Measurements from ENCODE around the gene KRT6C.
"Not testable (repeated sequence)": the region's sequence is repeated elsewhere in the genome, so short reads cannot be mapped to it uniquely, and the experiment has no call there.

KRT6C gene

DNA sequence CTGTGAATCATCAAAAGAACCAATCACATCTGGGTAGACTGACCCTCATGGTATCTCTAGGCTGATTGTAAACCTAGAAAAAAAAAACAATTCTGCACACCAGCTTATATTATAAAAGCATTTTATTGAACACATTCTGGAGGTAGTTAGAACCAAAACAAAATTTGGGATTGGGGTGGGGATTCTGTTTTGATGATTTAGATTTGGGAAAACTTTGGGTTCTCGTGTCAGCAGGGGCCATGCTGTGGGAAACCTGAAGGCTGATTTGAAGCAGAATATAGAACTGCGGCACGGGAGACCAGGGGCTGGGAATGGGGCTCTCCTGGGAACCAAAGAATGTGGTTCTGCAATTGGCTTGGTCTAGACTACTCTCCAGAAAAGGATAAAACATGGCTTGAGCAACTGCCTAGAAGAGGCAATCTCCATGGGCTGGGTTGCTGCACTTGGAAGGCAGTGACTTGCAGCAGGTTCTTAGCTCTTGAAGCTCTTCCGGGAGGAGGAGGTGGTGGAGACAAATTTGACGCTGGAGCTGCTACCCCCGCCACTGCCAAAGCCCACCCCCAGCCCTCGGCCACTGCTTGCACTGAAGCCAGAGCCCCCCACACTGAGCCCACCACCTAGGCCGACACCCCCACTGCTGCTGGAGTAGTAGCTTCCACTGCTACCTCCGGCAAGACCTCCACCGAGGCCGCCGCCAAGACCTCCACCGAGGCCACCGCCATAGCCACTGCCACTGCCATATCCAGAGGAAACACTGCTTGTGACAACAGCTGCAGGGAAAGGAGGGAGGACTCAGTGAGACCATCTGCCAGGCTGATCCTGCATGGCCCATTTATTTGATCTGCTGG is 41.1 kb upstream of the KRT6C start:
- Histone ChIP-seq H3K4me1 (ENCODE audit: control insufficient read depth, insufficient read depth, low read length) (peaks cover 5% of the 10 kb centered on the region), H3K27ac (ENCODE audit: low read depth, low read length) (no peak overlapping the region), H3K36me3 (ENCODE audit: control insufficient read depth, insufficient read depth, low read length) (no peaks in the 10 kb centered on the region), H3K9ac (ENCODE audit: low read length) (no peak overlapping the region), H3K4me3 (ENCODE audit: low read length) (no peak overlapping the region), H3K27me3 (ENCODE audit: control insufficient read depth, insufficient read depth, low read length) (no peaks in the 10 kb centered on the region)

DNA sequence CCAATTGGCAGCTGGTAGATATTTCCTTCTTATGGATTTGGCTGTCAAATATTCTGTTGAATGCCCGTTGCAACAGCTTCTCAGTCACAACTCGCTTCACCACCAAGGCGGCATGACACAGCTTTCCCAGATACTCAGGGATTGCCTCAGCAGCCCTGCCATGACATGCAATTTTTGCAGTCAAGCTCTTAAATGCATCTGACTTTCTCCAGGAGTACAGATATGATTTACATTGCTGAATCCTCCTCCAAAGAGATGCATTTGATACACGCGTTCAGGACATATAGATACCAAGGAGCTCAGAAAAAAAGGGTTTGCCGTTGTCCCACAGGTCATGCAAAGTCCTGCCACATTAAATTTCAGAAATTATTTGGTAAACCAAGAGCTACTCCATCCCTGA is 40.1 kb upstream of the KRT6C start:
- Histone ChIP-seq H3K36me3 (ENCODE audit: control insufficient read depth, insufficient read depth, low read length) (no peaks in the 10 kb centered on the region), H3K27ac (ENCODE audit: low read depth, low read length) (no peak overlapping the region), H3K4me1 (ENCODE audit: control insufficient read depth, insufficient read depth, low read length) (peaks cover 5% of the 10 kb centered on the region), H3K9ac (ENCODE audit: low read length) (no peak overlapping the region), H3K4me3 (ENCODE audit: low read length) (no peak overlapping the region), H3K27me3 (ENCODE audit: control insufficient read depth, insufficient read depth, low read length) (no peaks in the 10 kb centered on the region)

DNA sequence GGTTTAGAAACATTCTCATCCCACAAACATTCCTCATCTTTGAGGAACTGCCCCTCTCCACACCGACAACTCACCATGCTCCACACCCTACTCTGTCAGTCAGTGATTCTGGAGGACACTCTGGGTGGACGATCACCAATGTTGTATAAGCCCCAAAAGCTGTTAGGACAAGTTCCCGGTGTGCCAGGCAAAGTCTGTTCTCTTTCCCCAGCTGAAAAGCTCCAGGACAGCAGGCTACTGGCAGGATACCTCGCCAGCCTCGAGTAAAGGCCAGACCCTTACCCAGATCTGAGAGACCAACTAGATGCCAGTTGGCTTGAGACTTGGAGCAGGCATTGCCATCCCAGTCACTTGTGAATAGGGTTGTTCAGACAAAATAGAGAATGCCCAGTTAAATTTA is 34.6 kb upstream of the KRT6C start:
- H3K4me1 ChIP-seq (ENCODE audit: control insufficient read depth, insufficient read depth, low read length): no peaks in the 10 kb centered on the region
- H3K36me3 ChIP-seq (ENCODE audit: control insufficient read depth, insufficient read depth, low read length): no peaks in the 10 kb centered on the region
- no peaks in the 10 kb centered on the region for H3K27me3 ChIP-seq (ENCODE audit: control insufficient read depth, insufficient read depth, low read length)
- H3K4me3 ChIP-seq (ENCODE audit: low read length): no peak overlapping the region
- no peak overlapping the region for H3K9ac ChIP-seq (ENCODE audit: low read length)
- H3K27ac ChIP-seq (ENCODE audit: low read depth, low read length): no peak overlapping the region

DNA sequence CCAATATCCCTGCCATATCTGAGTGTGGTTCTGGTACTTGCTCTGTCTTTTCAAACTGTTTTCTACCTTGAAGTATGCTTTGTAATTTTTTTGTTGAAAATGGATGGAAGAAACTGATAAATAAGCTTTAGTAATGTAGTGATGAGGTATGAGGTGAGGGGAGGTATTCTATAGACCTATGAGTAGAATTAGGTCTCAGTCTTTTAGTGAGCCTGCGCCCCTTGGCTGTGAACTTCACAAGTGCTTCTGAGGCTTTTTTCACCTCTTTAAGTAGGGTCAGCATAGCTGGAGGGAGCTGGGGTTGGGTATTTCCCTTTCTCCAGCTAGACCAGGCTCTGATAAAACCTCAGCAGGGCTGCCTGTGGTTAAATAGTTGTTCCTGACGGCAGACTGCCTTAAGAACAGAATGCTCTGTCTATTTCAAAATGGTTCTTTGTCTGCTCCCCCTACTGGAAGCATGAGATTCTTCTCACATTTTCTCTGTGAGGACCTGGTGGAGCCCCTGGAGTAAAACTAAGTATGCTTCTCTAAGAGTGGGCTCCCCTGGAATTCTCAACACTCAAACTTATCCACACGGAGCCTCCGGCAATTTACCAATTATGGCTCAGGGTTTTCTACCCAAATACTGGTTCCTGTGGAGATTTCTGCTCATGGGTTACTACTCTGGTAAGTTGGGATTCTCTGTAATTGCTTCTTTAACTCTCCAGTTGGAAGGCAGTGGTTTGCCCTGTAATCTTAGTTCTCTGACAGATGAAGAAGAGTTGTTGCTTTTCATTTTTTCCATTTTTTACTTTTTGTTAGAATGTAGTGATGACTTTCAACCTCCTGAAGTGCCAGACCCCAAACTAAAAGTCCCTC is 33.5 kb upstream of the KRT6C start:
- H3K27ac ChIP-seq (ENCODE audit: low read depth, low read length): no peak overlapping the region
- no peaks in the 10 kb centered on the region for H3K4me1 ChIP-seq (ENCODE audit: control insufficient read depth, insufficient read depth, low read length)
- no peak overlapping the region for H3K9ac ChIP-seq (ENCODE audit: low read length)

DNA sequence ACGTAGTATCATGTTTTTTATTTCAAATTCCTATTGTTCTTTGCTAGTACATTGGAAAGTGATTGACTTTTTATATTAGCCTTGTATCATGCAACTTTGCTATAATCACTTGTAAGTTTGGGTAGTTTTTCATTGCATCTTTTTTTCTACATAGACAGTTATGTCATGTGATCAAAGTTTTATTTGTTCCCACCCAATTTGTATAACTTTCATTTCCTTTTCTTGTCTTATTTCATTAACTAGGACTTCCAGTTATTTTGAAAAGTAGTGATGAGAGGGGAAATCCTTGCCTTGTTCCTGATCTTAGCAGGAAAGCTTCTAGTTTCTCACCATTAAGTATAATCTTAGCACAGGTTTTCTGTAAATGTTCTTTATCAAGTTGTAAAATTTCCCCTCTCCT is 29.3 kb upstream of the KRT6C start:
- Histone ChIP-seq H3K9ac (ENCODE audit: low read length) (no peak overlapping the region), H3K36me3 (ENCODE audit: control insufficient read depth, insufficient read depth, low read length) (no peaks in the 10 kb centered on the region), H3K4me3 (ENCODE audit: low read length) (no peak overlapping the region), H3K4me1 (ENCODE audit: control insufficient read depth, insufficient read depth, low read length) (no peaks in the 10 kb centered on the region), H3K27me3 (ENCODE audit: control insufficient read depth, insufficient read depth, low read length) (no peaks in the 10 kb centered on the region), H3K27ac (ENCODE audit: low read depth, low read length) (no peak overlapping the region)

More for the DNA sequence above, 33.5 kb upstream of the KRT6C start:
- no peak overlapping the region for H3K4me3 ChIP-seq (ENCODE audit: low read length)
- no peaks in the 10 kb centered on the region for H3K36me3 ChIP-seq (ENCODE audit: control insufficient read depth, insufficient read depth, low read length)
- H3K27me3 ChIP-seq (ENCODE audit: control insufficient read depth, insufficient read depth, low read length): no peaks in the 10 kb centered on the region

DNA sequence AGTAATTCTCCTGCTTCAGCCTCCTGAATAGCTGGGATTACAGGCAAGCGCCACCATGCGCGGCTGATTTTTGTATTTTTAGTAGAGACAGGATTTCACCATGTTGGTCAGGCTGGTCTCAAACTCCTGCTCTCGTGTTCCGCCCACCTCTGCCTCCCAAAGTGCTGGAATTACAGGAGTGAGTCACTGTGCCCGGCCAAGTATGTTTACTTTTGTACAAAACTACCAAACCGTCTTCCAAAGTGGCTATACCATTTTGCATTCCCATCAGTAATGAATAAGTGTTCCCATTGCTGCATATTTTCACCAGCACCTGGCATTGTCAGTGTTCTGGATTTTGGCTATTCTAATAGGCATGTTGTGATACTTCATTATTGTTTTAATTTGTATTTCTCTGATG is 27.9 kb upstream of the KRT6C start:
- no peaks in the 10 kb centered on the region for H3K4me1 ChIP-seq (ENCODE audit: control insufficient read depth, insufficient read depth, low read length)
- no peaks in the 10 kb centered on the region for H3K36me3 ChIP-seq (ENCODE audit: control insufficient read depth, insufficient read depth, low read length)
- H3K27ac ChIP-seq (ENCODE audit: low read depth, low read length): no peak overlapping the region
- no peaks in the 10 kb centered on the region for H3K27me3 ChIP-seq (ENCODE audit: control insufficient read depth, insufficient read depth, low read length)
- no peak overlapping the region for H3K9ac ChIP-seq (ENCODE audit: low read length)
- no peak overlapping the region for H3K4me3 ChIP-seq (ENCODE audit: low read length)

DNA sequence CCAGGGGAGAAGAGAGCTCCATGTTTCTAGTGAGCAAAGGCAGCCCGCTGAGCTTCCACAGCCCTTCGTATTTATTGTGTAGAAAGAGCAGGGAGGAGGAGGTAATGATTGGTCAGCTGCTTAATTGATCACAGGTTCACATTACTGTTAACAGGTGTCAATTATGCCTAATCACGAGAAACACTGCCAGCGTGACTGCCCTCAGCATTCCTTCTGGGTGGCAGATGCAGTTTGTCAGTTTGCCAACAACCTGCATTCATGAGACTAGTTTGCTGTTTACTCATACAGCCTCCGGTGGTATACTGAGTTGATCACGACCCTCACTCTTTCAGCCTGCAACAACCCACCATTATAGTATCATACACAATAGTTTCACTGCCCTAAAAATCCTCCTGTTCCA is 27.0 kb upstream of the KRT6C start:
- H3K36me3 ChIP-seq (ENCODE audit: control insufficient read depth, insufficient read depth, low read length); H3K4me3 ChIP-seq (ENCODE audit: low read length); H3K9ac ChIP-seq (ENCODE audit: low read length); H3K27me3 ChIP-seq (ENCODE audit: control insufficient read depth, insufficient read depth, low read length); H3K27ac ChIP-seq (ENCODE audit: low read depth, low read length); H3K4me1 ChIP-seq (ENCODE audit: control insufficient read depth, insufficient read depth, low read length): not testable (repeated sequence)

DNA sequence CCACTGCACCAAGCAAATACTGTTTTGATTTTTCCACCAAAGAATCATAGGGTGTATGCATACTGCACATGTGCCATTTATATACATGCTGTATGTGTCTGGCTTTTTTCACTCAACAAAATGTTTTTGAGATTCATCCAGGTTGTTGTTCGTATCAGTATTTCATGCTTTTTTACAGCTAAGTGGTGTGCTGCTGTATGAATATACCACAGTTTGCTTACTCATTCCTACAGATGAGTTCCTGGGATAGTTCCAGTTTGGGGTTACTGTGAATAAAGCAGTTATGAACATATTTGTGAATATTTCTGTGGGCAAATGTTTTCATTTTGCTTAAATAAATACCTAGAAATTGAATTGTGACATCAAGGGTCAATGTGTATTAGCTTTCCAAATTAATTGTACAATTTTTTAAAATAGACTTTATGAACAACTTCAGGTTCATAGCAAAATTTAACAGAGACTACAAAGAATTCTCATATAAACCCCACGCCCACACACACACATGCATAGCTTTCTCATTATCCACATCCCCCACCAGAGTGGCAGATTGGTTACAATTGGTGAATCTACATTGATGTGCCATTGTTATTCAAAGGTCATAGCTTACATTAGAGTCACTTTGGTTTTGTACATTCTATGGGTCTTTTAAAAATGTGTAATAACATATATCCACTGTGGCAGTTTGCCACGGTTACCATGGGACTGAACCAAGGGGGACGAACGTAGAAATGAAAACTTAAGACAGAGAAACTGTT is 26.4 kb upstream of the KRT6C start:
- no peaks in the 10 kb centered on the region for H3K36me3 ChIP-seq (ENCODE audit: control insufficient read depth, insufficient read depth, low read length)

DNA sequence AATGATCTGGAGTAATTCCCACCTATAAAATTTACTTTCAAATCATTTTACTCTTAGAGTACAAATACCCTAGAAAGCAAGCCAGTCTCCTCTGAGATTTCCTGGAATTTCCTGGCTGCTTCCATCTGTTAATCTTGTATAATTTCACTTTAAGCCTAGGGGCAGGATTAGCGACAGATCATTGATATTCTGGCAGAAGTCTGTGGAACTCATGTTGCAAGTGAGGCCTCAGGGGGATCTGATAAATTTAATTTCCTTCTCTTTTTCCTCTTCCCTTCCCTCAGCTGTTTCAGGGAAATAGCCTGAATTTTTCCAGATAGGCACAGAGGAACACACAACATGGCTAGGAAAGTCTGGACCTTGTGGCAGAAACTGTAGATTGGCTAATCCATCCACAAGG is 25.3 kb upstream of the KRT6C start:
- Histone ChIP-seq H3K27ac (ENCODE audit: low read depth, low read length) (no peak overlapping the region), H3K4me3 (ENCODE audit: low read length) (no peak overlapping the region), H3K9ac (ENCODE audit: low read length) (no peak overlapping the region), H3K4me1 (ENCODE audit: control insufficient read depth, insufficient read depth, low read length) (no peaks in the 10 kb centered on the region), H3K27me3 (ENCODE audit: control insufficient read depth, insufficient read depth, low read length) (no peaks in the 10 kb centered on the region), H3K36me3 (ENCODE audit: control insufficient read depth, insufficient read depth, low read length) (no peaks in the 10 kb centered on the region)

More for the DNA sequence above, 26.4 kb upstream of the KRT6C start:
- H3K9ac ChIP-seq (ENCODE audit: low read length): no peak overlapping the region
- no peaks in the 10 kb centered on the region for H3K4me1 ChIP-seq (ENCODE audit: control insufficient read depth, insufficient read depth, low read length)
- no peak overlapping the region for H3K27ac ChIP-seq (ENCODE audit: low read depth, low read length)
- no peaks in the 10 kb centered on the region for H3K27me3 ChIP-seq (ENCODE audit: control insufficient read depth, insufficient read depth, low read length)
- H3K4me3 ChIP-seq (ENCODE audit: low read length): no peak overlapping the region

DNA sequence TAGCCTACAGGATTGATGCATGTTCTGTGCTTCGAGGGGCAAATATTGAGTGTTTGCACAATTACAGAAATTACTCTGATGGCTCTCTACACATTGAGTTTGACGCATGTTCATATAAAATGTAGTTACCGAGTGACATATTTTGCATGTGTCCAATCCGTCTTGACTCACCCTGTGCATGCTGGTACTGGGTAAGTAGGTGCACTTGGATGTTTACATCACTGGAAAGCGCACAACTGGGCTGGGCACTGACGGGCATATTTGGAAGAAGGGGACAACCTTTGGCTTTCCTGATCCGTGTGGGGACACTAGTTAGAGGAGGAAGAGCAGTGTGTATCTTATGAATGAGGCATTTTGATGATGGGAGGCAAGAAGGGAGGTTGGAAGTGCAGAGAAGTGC is 24.4 kb upstream of the KRT6C start:
- H3K4me1 ChIP-seq (ENCODE audit: control insufficient read depth, insufficient read depth, low read length): no peaks in the 10 kb centered on the region
- no peak overlapping the region for H3K4me3 ChIP-seq (ENCODE audit: low read length)
- no peak overlapping the region for H3K27ac ChIP-seq (ENCODE audit: low read depth, low read length)
- H3K27me3 ChIP-seq (ENCODE audit: control insufficient read depth, insufficient read depth, low read length): no peaks in the 10 kb centered on the region
- no peak overlapping the region for H3K9ac ChIP-seq (ENCODE audit: low read length)
- H3K36me3 ChIP-seq (ENCODE audit: control insufficient read depth, insufficient read depth, low read length): no peaks in the 10 kb centered on the region

DNA sequence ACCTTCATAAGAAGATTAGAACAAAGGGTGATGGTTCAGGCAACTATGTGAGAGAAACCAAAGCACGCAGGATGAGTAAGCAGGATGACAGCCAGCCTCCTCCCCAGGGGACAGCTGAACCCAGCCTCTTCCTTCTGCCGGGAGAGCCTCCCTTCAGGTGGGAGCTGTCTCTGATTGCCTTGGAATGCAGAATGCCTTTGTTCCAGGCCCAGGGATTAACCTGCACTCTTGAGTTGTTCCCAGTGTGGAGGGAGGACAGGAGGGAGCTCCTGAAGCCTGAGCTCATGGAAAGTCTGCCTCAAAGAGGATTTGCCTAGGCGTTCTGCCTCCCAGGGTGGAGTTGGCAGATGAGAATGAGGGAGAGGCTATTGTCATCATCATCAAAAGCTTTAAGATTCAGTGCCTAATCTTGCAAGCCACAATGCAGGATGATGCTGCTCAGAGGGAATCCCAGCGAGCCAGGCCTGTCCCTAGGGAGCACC is 23.0 kb upstream of the KRT6C start:
- Histone ChIP-seq H3K4me3 (ENCODE audit: low read length) (no peak overlapping the region), H3K9ac (ENCODE audit: low read length) (no peak overlapping the region), H3K27me3 (ENCODE audit: control insufficient read depth, insufficient read depth, low read length) (no peaks in the 10 kb centered on the region), H3K4me1 (ENCODE audit: control insufficient read depth, insufficient read depth, low read length) (no peaks in the 10 kb centered on the region), H3K36me3 (ENCODE audit: control insufficient read depth, insufficient read depth, low read length) (no peaks in the 10 kb centered on the region), H3K27ac (ENCODE audit: low read depth, low read length) (no peak overlapping the region)

DNA sequence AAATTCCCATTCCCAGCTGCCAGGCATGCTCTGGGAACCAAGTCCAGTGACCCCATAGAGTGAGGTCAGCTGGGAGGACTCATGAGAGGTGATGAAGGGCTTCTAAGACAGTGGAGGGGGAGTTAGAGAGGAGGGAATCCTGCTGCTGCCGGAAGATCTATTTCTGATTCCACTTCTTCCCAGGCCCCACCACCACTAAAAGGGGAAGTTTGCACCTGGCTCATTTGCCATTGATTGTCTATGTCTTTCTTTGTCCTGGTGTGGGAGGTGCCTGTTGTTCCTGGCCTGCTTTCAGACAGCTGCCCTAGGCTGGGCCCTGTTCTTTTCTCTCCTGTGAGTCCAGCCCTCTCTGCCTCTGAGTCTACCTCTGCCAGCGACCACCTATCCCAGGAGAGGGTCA is 22.4 kb upstream of the KRT6C start:
- H3K36me3 ChIP-seq (ENCODE audit: control insufficient read depth, insufficient read depth, low read length): no peaks in the 10 kb centered on the region
- no peak overlapping the region for H3K9ac ChIP-seq (ENCODE audit: low read length)
- no peak overlapping the region for H3K4me3 ChIP-seq (ENCODE audit: low read length)
- no peaks in the 10 kb centered on the region for H3K4me1 ChIP-seq (ENCODE audit: control insufficient read depth, insufficient read depth, low read length)
- H3K27me3 ChIP-seq (ENCODE audit: control insufficient read depth, insufficient read depth, low read length): no peaks in the 10 kb centered on the region
- H3K27ac ChIP-seq (ENCODE audit: low read depth, low read length): no peak overlapping the region
